HepG2 (cell line): ENCODE results near the gene USH2A. TPM values are rescaled to one million over a fixed set of nuclear protein-coding genes. Genes with fewer than 3 reads are reported as not detected.

ENCODE experiments used
- ATAC-seq: fragments of 200-7000 bp; cut with Tn5 transposase; 3 replicates; pipeline ENCODE4 v1.9.1; 2020; ENCODE audit warnings: mild to moderate bottlenecking, moderate library complexity
- BruUV-seq: library from RNA; stranded (reverse); fragments of 400-500 nt; replicated peaks from 2 replicates; lab custom pipeline; 2021; lab: Mats Ljungman, UMichigan
- CTCF ChIA-PET: fragments of 300-600 bp; formaldehyde crosslinking; extraction: SDS; loops from one replicate; lab custom pipeline; 2021; ENCODE audit warnings: low total read pairs, inconsistent platforms, low intra/inter-chr PET ratio; lab: Yijun Ruan, JAX
- POLR2A ChIA-PET: fragments of 350-600 bp; sonication (Branson Sonifier 250); formaldehyde crosslinking; loops from one replicate; lab custom pipeline; 2020; ENCODE audit warnings: antibody characterized with exemption, inconsistent platforms; lab: Yijun Ruan, JAX
- DNase-seq: peaks from one replicate; pipeline ENCODE4 v3.0.0-alpha.2; 2015; ENCODE audit warnings: low spot score
- FAIRE-seq: peaks from 3 replicates; lab custom pipeline; 2011; peaks lifted over from hg19 to GRCh38; lab: Jason Lieb, UNC
- H2AFZ ChIP-seq: one replicate; pipeline ENCODE4 v1.6.1; 2011; ENCODE audit warnings: low read length, inconsistent platforms
- H3K27ac ChIP-seq: fragments of 300-600 bp; 3 replicates; pipeline ENCODE4 v1.8.0; 2011; ENCODE audit warnings: mixed run types, mild to moderate bottlenecking, mixed read lengths, low read length, inconsistent platforms; ENCODE audit not compliant: insufficient read depth; ENCODE audit errors: extremely low read length
- H3K27me3 ChIP-seq, 2 experiments: fragments of 200-600 bp in 1 of 2; 2 replicates in 1 of 2; 3 replicates in 1 of 2; pipeline versions ENCODE4 v1.6.0 to v1.8.0; 2011; ENCODE audit warnings: low read length in 2 of 2, mild to moderate bottlenecking in 2 of 2, moderate library complexity in 2 of 2, inconsistent platforms in 1 of 2; ENCODE audit not compliant: insufficient read depth in 2 of 2, control insufficient read depth in 1 of 2
- H3K36me3 ChIP-seq, 2 experiments: fragments of 200-600 bp in 1 of 2; replicated peaks in 1 of 2; 2 replicates in 1 of 2; 3 replicates in 1 of 2; pipeline versions ENCODE4 v1.5.1 to v1.8.0; 2011; ENCODE audit warnings: low read length in 2 of 2, inconsistent platforms in 1 of 2; ENCODE audit not compliant: insufficient read depth in 2 of 2, control insufficient read depth in 1 of 2
- H3K4me1 ChIP-seq: 2 replicates; pipeline ENCODE4 v1.5.1; 2012; ENCODE audit warnings: low read length, inconsistent platforms; ENCODE audit not compliant: insufficient read depth
- H3K4me2 ChIP-seq: 2 replicates; pipeline ENCODE4 v1.6.0; 2011; ENCODE audit warnings: low read depth, low read length, inconsistent platforms
- H3K4me3 ChIP-seq, 3 experiments: fragments of 200-600 bp in 1 of 3; sonication (generic), shearing (Covaris generic) in 1 of 3; replicated peaks in 1 of 3; 2 replicates each; pipeline ENCODE4 v1.5.1; 2011 to 2016; ENCODE audit warnings: low read length in 3 of 3, inconsistent platforms in 2 of 3, low read depth in 2 of 3, mild to moderate bottlenecking in 2 of 3, control low read depth in 1 of 3, mixed read lengths in 1 of 3; ENCODE audit not compliant: insufficient read depth in 1 of 3
- H3K79me2 ChIP-seq: one replicate; pipeline ENCODE4 v1.6.1; 2011; ENCODE audit warnings: low read length, inconsistent platforms; ENCODE audit not compliant: insufficient read depth
- H3K9ac ChIP-seq: 2 replicates; pipeline ENCODE4 v1.6.0; 2011; ENCODE audit warnings: mild to moderate bottlenecking, low read depth, low read length, inconsistent platforms; ENCODE audit not compliant: insufficient read depth
- H3K9me3 ChIP-seq: 2 replicates; pipeline ENCODE4 v1.5.1; 2012; ENCODE audit warnings: mild to moderate bottlenecking, low read length
- H4K20me1 ChIP-seq: 2 replicates; pipeline ENCODE4 v1.6.0; 2011; ENCODE audit warnings: inconsistent platforms, mild to moderate bottlenecking, low read length, moderate library complexity; ENCODE audit not compliant: insufficient read depth
- CBFB ChIP-seq: sonication (generic); formaldehyde crosslinking; IDR thresholded peaks from 2 replicates; pipeline ENCODE4 v1.4.0; 2020; ENCODE audit warnings: missing genetic modification reagents
- CREBL2 ChIP-seq: sonication (generic); formaldehyde crosslinking; IDR thresholded peaks from 2 replicates; pipeline ENCODE4 v1.8.1; 2023; ENCODE audit warnings: missing genetic modification reagents, mild to moderate bottlenecking, borderline replicate concordance
- ZGPAT ChIP-seq: IDR thresholded peaks from 2 replicates; pipeline ENCODE4 v1.6.1; 2016; ENCODE audit warnings: mild to moderate bottlenecking
- ZNF576 ChIP-seq: sonication (generic); formaldehyde crosslinking; IDR thresholded peaks from 2 replicates; pipeline ENCODE4 v1.4.0; 2020; ENCODE audit warnings: mild to moderate bottlenecking, missing genetic modification reagents
- whole genome bisulfite sequencing: methylation state at CpG from one replicate; pipeline ENCODE4 v1.1.6; 2017; ENCODE audit warnings: low lambda C conversion rate; 5-methylcytosine and 5-hydroxymethylcytosine counted together
- in situ Hi-C: cut with HindIII; loops from 2 replicates; pipeline ENCODE4 v1.10.0; 2017; ENCODE audit warnings: low pct_unique_long_range_greater_than_20kb; ENCODE audit not compliant: extremely low pct_ligation_motif_present
- intact Hi-C: fragments of 100-400 bp; cut with micrococcal nuclease; formaldehyde crosslinking; loops from one replicate; pipeline ENCODE4 v1.10.0; 2022; ENCODE audit not compliant: unreplicated experiment
- polyA plus RNA-seq, 8 experiments: library from polyadenylated mRNA; depleted of rRNA in 3 of 8; stranded (reverse) in 7 of 8; unstranded in 1 of 8; fragments of >200 nt; fragmentation: Illumina TruSeq in 4 of 8; extraction: Trizol in 4 of 8; gene quantifications; 2 replicates each; pipeline versions ENCODE4 v1.2.1 to v1.2.3, GENCODE V29; 2011 to 2016; ENCODE audit warnings: low read depth in 4 of 8, missing spikeins in 1 of 8, mixed read lengths in 1 of 8; ENCODE audit not compliant: insufficient read depth in 1 of 8
- total RNA-seq, 5 experiments: library from RNA; depleted of rRNA; stranded (reverse); fragments of >200 nt; fragmentation: Illumina TruSeq; extraction: Trizol; gene quantifications; 2 replicates each; pipeline ENCODE4 v1.2.3, GENCODE V29; 2016; ENCODE audit warnings: low read depth in 1 of 5

Gene USH2A
- total and polyA plus RNA-seq, 2 of the 13 experiments (the other 11 are each of a cell fraction or from before 2014, with no cell fraction given): 0.02 TPM; not detected in 1

GRCh38 chr1:216456682-216457081 is 33.4 kb upstream of the USH2A start:
- Histone ChIP-seq H3K4me1 (no peaks in the 10 kb centered on the region), H2AFZ (no peak overlapping the region), H3K27me3 (no peaks in the 10 kb centered on the region; a peak in 1 of 5 replicates), H3K9me3 (no peaks in the 10 kb centered on the region), H3K4me3 (no peak overlapping the region), H3K36me3 (no peaks in the 10 kb centered on the region), H3K9ac (no peak overlapping the region), H3K27ac (no peak overlapping the region), H3K79me2 (no peaks in the 10 kb centered on the region), H3K4me2 (no peak overlapping the region), H4K20me1 (no peaks in the 10 kb centered on the region)
- ChIA-PET CTCF (no interaction called here), POLR2A (no interaction called here)
- in situ Hi-C loops (no loop called here), intact Hi-C loops (no loop called here)
- no TSS peak for BruUV-seq
- TF ChIP-seq CBFB (CRISPR knock-in tag) (no peak), ZGPAT (CRISPR knock-in tag) (no peak)
- DNase-seq (no peak), ATAC-seq (no peak), FAIRE-seq (no peak)
- 1% methylated on average over 3 of the region's 3 CpGs for WGBS

- H3K36me3 ChIP-seq: no peaks in the 10 kb centered on the region
- H3K27ac ChIP-seq: no peak overlapping the region
- H4K20me1 ChIP-seq: no peaks in the 10 kb centered on the region
- H3K79me2 ChIP-seq: no peaks in the 10 kb centered on the region
- intact Hi-C loops (no loop called here), in situ Hi-C loops (no loop called here)
- H3K9me3 ChIP-seq: no peaks in the 10 kb centered on the region
- H3K4me3 ChIP-seq: no peak overlapping the region
- H2AFZ ChIP-seq: no peak overlapping the region
- no peak overlapping the region for H3K4me2 ChIP-seq
- WGBS: 0% methylated on average over 2 of the region's 2 CpGs
- H3K27me3 ChIP-seq: no peaks in the 10 kb centered on the region
- ChIA-PET POLR2A (no interaction called here), CTCF (no interaction called here)
- no peak for FAIRE-seq
- H3K9ac ChIP-seq: no peak overlapping the region
- no peaks in the 10 kb centered on the region for H3K4me1 ChIP-seq
- BruUV-seq: no TSS peak
- TF ChIP-seq CREBL2 (CRISPR knock-in tag) (no peak), ZNF576 (CRISPR knock-in tag) (no peak)
- ATAC-seq: no peak
- no peak for DNase-seq
Observed at GRCh38 chr1:216453777-216454176, 30.5 kb upstream of the USH2A start.
